ENCODE data around the gene EBI3.
"Not testable (repeated sequence)": the region's sequence is repeated elsewhere in the genome, so short reads cannot be mapped to it uniquely, and the experiment has no call there.

The EBI3 gene

GRCh38 chr19:4234142-4234861 is 5.0 kb downstream of the EBI3 start:
- no peak for DNase-seq (ENCODE audit: low read depth in 3 of 3)

GRCh38 chr19:4234862-4235201 is 5.5 kb downstream of the EBI3 start:
- no peak for DNase-seq (ENCODE audit: low read depth in 3 of 3)

GRCh38 chr19:4237510-4237909 is 8.2 kb downstream of the EBI3 start:
- not testable (repeated sequence) for DNase-seq (ENCODE audit: low read depth in 3 of 3)

- DNase-seq (ENCODE audit: low read depth in 3 of 3), result no peak
These were observed 9.5 kb downstream of the EBI3 start for GRCh38 chr19:4238831-4239230.

GRCh38 chr19:4241824-4242430 is 12.6 kb downstream of the EBI3 start:
- no peak for DNase-seq (ENCODE audit: low read depth in 3 of 3)

- not testable (repeated sequence) for DNase-seq (ENCODE audit: low read depth in 3 of 3)
These were observed 16.6 kb downstream of the EBI3 start for GRCh38 chr19:4245938-4246337.

GRCh38 chr19:4246767-4247593 is 17.7 kb downstream of the EBI3 start, which contains the start of gene YJU2:
Gene YJU2 (plus strand): TSS chr19:4247080. CDS start chr19:4247147, 67 bp downstream.
- peak; percentile 98 to 99 (median 98) for DNase-seq (ENCODE audit: low read depth in 3 of 3)

- DNase-seq (ENCODE audit: low read depth in 3 of 3), result no peak
These were observed 27.2 kb downstream of the EBI3 start for GRCh38 chr19:4256563-4256962.

GRCh38 chr19:4257025-4257424 is 27.7 kb downstream of the EBI3 start:
- DNase-seq (ENCODE audit: low read depth in 3 of 3), result no peak

GRCh38 chr19:4258181-4258580 is 28.9 kb downstream of the EBI3 start:
- no peak for DNase-seq (ENCODE audit: low read depth in 3 of 3)

GRCh38 chr19:4260613-4261191 is 31.4 kb downstream of the EBI3 start:
- no peak for DNase-seq (ENCODE audit: low read depth in 3 of 3)

GRCh38 chr19:4264812-4265211 is 35.5 kb downstream of the EBI3 start:
- no peak for DNase-seq (ENCODE audit: low read depth in 3 of 3)

GRCh38 chr19:4266253-4267000 is 37.1 kb downstream of the EBI3 start:
- DNase-seq (ENCODE audit: low read depth in 3 of 3), result no peak

- DNase-seq (ENCODE audit: low read depth in 3 of 3), result peak; percentile 11 to 53 (median 40)
These were observed 38.0 kb downstream of the EBI3 start for GRCh38 chr19:4267101-4267900.

GRCh38 chr19:4267901-4268815 is 38.8 kb downstream of the EBI3 start:
- no peak for DNase-seq (ENCODE audit: low read depth in 3 of 3)

- DNase-seq (ENCODE audit: low read depth in 3 of 3), result no peak
These were observed 39.6 kb downstream of the EBI3 start for GRCh38 chr19:4268816-4269430.

- no peak for DNase-seq (ENCODE audit: low read depth in 3 of 3)
These were observed 43.6 kb downstream of the EBI3 start for GRCh38 chr19:4272894-4273293.

- DNase-seq (ENCODE audit: low read depth in 3 of 3), result not testable (repeated sequence)
These were observed 45.0 kb downstream of the EBI3 start for GRCh38 chr19:4274321-4274686.

- DNase-seq (ENCODE audit: low read depth in 3 of 3), result no peak
These were observed 47.9 kb downstream of the EBI3 start for GRCh38 chr19:4277191-4277696.
